ENCODE data around the gene NUDT12.

Gene NUDT12

DNA sequence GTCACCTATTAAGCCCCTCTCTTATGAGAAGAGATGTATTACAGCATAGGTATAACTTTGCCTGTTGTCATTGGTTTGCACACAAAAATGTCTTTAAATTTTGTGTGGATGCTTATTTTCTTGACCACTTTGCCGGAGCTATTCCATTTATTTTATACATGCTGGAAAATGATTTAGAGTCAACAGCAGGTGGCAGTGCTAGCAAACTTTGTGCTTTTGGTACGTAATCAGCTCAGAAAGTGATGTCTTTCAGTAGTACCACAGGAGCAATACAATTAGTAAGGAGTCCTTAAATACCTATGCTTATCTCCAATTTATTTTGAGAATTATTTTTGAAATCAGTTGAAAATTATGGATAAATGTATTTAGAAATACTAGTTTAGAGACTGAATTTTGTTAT, 19.8 kb upstream of the NUDT12 start:
- no peak for TF ChIP-seq ZIC2 (tag by site-specific recombination; IDR thresholded peaks at IDR 0.05)
- TF ChIP-seq GFI1B (tag by site-specific recombination; IDR thresholded peaks at IDR 0.05), result no peak
- TF ChIP-seq, protein P1, sequence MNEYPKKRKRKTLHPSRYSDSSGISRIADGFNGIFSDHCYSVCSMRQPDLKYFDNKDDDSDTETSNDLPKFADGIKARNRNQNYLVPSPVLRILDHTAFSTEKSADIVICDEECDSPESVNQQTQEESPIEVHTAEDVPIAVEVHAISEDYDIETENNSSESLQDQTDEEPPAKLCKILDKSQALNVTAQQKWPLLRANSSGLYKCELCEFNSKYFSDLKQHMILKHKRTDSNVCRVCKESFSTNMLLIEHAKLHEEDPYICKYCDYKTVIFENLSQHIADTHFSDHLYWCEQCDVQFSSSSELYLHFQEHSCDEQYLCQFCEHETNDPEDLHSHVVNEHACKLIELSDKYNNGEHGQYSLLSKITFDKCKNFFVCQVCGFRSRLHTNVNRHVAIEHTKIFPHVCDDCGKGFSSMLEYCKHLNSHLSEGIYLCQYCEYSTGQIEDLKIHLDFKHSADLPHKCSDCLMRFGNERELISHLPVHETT (tag by site-specific recombination; IDR thresholded peaks at IDR 0.05), result no peak
- TF ChIP-seq ZNF121 (tag by site-specific recombination; IDR thresholded peaks at IDR 0.05), result no peak
- no peak for TF ChIP-seq ZEB2 (tag by site-specific recombination; IDR thresholded peaks at IDR 0.05)
- TF ChIP-seq FEZF1 (tag by site-specific recombination; IDR thresholded peaks at IDR 0.05), result no peak
- TF ChIP-seq ZNF654 (tag by site-specific recombination; IDR thresholded peaks at IDR 0.05; ENCODE audit: low read depth), result peak; percentile 67
- Histone ChIP-seq H3K27ac (ENCODE audit: extremely low read depth, low read depth, low read length) (no peak overlapping the region), H3K36me3 (ENCODE audit: control insufficient read depth in 2 of 2, insufficient read depth in 1 of 2, low read length in 2 of 2) (no peaks in the 10 kb centered on the region), H3K4me1 (ENCODE audit: control insufficient read depth, insufficient read depth, low read length) (no peaks in the 10 kb centered on the region), H3K9me3 (ENCODE audit: control insufficient read depth, insufficient read depth, low read depth, low read length) (no peaks in the 10 kb centered on the region), H3K4me3 (ENCODE audit: low read depth, low read length) (no peak overlapping the region)
- POLR2A ChIA-PET, result no interaction called here
- CTCF ChIA-PET, result interaction anchor here (0.7 to 8.8 kb wide), 12 partner anchors 15 to 769 kb away, joined by 3 to 112 read pairs (median 3); no protein-coding TSS in a partner anchor

DNA sequence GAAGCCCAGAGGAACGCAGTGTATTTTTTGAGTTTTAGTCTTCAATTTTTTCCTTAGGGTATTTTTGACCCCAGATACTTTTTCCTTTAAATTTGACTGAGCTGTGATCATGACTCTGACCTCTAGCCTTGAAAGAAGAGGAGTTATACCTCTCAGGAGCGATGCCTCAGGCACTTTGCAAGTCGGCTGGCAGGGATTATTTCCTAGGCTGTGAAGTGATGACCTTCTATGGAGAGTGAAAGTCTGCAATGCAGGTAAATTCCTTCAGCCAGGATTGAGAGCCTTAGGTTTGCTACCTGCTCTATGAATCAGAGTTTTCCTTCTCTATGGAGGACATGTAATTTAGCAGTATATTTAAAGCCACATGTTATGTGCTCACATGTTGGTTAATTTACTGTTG, 10.8 kb upstream of the NUDT12 start:
- Histone ChIP-seq H3K4me1 (ENCODE audit: control insufficient read depth, insufficient read depth, low read length) (no peaks in the 10 kb centered on the region), H3K4me3 (ENCODE audit: low read depth, low read length) (no peak overlapping the region), H3K36me3 (ENCODE audit: control insufficient read depth in 2 of 2, insufficient read depth in 1 of 2, low read length in 2 of 2) (no peaks in the 10 kb centered on the region), H3K9me3 (ENCODE audit: control insufficient read depth, insufficient read depth, low read depth, low read length) (no peaks in the 10 kb centered on the region), H3K27ac (ENCODE audit: extremely low read depth, low read depth, low read length) (no peak overlapping the region)
- TF ChIP-seq ZNF324 (tag by site-specific recombination; IDR thresholded peaks at IDR 0.05) (no peak), ZNF48 (tag by site-specific recombination; IDR thresholded peaks at IDR 0.05) (no peak), ZNF544 (tag by site-specific recombination; IDR thresholded peaks at IDR 0.05) (no peak), ZNF843 (tag by site-specific recombination; IDR thresholded peaks at IDR 0.05) (no peak), ZNF10 (tag by site-specific recombination; IDR thresholded peaks at IDR 0.05) (no peak), ZFHX2 (tag by site-specific recombination; conservative IDR thresholded peaks at IDR 0.05) (no peak), ZNF341 (tag by site-specific recombination; IDR thresholded peaks at IDR 0.05; ENCODE audit: low read depth) (no peak), ZSCAN30 (tag by site-specific recombination; IDR thresholded peaks at IDR 0.05) (no peak), ZNF701 (tag by site-specific recombination; IDR thresholded peaks at IDR 0.05) (no peak), ZNF571 (tag by site-specific recombination; IDR thresholded peaks at IDR 0.05) (no peak)
- TF ChIP-seq, protein P2, sequence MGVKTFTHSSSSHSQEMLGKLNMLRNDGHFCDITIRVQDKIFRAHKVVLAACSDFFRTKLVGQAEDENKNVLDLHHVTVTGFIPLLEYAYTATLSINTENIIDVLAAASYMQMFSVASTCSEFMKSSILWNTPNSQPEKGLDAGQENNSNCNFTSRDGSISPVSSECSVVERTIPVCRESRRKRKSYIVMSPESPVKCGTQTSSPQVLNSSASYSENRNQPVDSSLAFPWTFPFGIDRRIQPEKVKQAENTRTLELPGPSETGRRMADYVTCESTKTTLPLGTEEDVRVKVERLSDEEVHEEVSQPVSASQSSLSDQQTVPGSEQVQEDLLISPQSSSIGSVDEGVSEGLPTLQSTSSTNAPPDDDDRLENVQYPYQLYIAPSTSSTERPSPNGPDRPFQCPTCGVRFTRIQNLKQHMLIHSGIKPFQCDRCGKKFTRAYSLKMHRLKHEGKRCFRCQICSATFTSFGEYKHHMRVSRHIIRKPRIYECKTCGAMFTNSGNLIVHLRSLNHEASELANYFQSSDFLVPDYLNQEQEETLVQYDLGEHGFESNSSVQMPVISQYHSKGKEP (tag by site-specific recombination; IDR thresholded peaks at IDR 0.05), result no peak
- TF ChIP-seq, protein P3, sequence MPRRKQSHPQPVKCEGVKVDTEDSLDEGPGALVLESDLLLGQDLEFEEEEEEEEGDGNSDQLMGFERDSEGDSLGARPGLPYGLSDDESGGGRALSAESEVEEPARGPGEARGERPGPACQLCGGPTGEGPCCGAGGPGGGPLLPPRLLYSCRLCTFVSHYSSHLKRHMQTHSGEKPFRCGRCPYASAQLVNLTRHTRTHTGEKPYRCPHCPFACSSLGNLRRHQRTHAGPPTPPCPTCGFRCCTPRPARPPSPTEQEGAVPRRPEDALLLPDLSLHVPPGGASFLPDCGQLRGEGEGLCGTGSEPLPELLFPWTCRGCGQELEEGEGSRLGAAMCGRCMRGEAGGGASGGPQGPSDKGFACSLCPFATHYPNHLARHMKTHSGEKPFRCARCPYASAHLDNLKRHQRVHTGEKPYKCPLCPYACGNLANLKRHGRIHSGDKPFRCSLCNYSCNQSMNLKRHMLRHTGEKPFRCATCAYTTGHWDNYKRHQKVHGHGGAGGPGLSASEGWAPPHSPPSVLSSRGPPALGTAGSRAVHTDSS (tag by site-specific recombination; IDR thresholded peaks at IDR 0.05), result no peak
- POLR2A ChIA-PET, result no interaction called here
- CTCF ChIA-PET, result interaction anchor here (0.7 kb wide), 1 partner anchor 91 kb away, joined by 3 read pairs; no protein-coding TSS in a partner anchor

DNA sequence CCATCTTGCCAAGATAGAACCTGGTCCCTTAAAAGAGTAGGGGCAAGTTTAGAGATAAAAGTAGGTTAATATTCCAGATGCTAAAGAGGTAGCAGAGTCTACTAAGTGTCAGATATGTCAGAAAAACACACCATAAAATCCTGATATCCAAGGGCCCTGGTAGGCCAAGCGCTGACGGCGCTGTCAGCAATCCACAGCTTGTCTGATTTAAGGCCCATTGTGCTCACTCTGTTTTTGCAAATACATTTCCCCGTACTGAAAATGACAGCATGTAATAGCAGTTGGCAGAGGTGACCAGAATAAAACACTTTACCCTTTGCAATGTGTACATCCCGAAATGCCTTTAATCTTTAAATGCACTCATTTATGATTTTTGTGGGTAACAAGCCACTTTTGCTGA, 9.9 kb upstream of the NUDT12 start:
- ChIA-PET CTCF (no interaction called here), POLR2A (no interaction called here)
- Histone ChIP-seq H3K4me1 (ENCODE audit: control insufficient read depth, insufficient read depth, low read length) (no peaks in the 10 kb centered on the region), H3K9me3 (ENCODE audit: control insufficient read depth, insufficient read depth, low read depth, low read length) (no peaks in the 10 kb centered on the region), H3K4me3 (ENCODE audit: low read depth, low read length) (no peak overlapping the region), H3K36me3 (ENCODE audit: control insufficient read depth in 2 of 2, insufficient read depth in 1 of 2, low read length in 2 of 2) (no peaks in the 10 kb centered on the region), H3K27ac (ENCODE audit: extremely low read depth, low read depth, low read length) (no peak overlapping the region)
- TF ChIP-seq IKZF3 (tag by site-specific recombination; IDR thresholded peaks at IDR 0.05) (no peak), ZNF211 (tag by site-specific recombination; IDR thresholded peaks at IDR 0.05; ENCODE audit: low read depth) (no peak), OVOL3 (tag by site-specific recombination; IDR thresholded peaks at IDR 0.05) (no peak), ZNF677 (tag by site-specific recombination; IDR thresholded peaks at IDR 0.05) (no peak), ZNF555 (tag by site-specific recombination; conservative IDR thresholded peaks at IDR 0.05) (no peak), ZFP69B (tag by site-specific recombination; IDR thresholded peaks at IDR 0.05) (no peak), ZNF19 (tag by site-specific recombination; IDR thresholded peaks at IDR 0.05; ENCODE audit: low read depth) (no peak), ZBTB48 (tag by site-specific recombination; IDR thresholded peaks at IDR 0.05) (no peak)
- TF ChIP-seq, protein P4, sequence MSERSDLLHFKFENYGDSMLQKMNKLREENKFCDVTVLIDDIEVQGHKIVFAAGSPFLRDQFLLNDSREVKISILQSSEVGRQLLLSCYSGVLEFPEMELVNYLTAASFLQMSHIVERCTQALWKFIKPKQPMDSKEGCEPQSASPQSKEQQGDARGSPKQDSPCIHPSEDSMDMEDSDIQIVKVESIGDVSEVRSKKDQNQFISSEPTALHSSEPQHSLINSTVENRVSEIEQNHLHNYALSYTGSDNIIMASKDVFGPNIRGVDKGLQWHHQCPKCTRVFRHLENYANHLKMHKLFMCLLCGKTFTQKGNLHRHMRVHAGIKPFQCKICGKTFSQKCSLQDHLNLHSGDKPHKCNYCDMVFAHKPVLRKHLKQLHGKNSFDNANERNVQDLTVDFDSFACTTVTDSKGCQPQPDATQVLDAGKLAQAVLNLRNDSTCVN (tag by site-specific recombination; optimal IDR thresholded peaks at IDR 0.05), result no peak
